Iris pigment epithelial cell (primary cell): ENCODE results near the gene GRHL1.
"Not testable (repeated sequence)": the region's sequence is repeated elsewhere in the genome, so short reads cannot be mapped to it uniquely, and the experiment has no call there.

Experiments used
- DNase-seq: peaks from one replicate; pipeline ENCODE4 v3.0.0-alpha.2; 2011; ENCODE audit warnings: low read depth

Gene GRHL1

DNA sequence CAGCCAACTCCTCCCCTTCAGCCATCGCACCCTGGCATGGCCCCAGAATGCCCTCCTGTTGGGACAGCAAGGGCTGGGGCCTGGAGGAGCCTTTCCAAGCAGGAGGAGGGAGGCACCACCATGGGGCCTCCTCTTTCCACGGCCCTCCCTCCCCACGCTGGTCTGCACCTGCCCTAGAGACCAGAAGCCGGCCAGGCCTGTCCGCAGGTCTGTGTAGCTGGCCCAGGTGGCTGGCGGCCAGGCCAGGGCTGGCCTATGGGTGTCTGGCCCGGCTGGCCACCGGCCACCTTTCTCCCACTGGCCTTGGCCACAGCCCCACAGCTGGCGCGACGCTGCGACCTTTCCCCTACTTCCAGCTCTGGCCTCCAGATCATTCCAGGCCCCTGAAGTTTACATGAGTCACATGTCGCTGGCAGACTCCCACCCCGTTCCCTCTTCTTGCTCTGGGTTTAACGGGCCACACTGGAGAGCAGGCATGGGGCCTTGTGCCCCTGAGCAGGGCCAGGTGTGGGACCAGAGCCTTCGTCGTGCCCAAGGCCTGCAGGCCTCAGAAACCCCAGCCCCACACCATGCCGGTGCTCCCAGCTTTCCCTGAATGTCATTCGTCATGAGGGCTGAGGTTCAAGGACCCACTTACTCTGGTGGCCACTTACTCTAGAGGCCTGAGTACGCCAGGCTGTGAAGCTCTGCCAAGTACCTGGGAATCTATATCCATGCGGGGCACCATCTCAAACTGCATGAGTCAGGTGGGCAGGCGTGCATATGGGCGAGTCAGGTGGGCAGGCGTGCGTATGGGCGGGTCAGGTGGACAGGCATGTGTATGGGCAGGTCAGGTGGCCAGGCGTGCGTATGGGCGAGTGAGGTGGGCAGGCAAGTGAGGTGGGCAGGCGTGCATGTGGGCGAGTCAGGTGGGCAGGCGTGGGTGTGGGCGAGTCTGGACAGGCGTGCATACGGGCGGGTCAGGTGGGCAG lies 58.6 kb downstream of the GRHL1 start:
- DNase-seq = no peak

DNA sequence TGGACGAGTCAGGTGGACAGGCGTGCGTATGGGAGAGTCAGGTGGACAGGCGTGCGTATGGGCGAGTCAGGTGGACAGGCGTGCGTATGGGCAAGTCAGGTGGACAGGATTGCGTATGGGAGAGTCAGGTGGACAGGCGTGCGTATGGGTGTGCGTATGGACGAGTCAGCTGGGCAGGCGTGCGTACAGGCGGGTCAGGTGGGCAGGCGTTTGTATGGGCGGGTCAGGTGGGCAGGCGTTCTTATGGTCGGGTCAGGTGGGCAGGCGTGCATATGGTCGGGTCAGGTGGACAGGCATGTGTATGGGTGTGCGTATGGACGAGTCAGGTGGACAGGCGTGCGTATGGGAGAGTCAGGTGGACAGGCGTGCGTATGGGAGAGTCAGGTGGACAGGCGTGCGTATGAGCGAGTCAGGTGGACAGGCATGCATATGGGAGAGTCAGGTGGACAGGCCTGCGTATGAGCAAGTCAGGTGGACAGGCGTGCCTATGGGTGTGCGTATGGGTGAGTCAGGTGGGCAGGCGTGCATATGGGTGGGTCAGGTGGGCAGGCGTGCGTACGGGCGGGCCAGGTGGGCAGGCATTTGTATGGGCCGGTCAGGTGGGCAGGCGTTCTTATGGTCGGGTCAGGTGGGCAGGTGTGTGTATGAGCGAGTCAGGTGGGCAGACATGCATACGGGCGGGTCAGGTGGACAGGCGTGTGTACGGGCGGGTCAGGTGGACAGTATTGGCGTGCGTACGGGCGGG lies 59.5 kb downstream of the GRHL1 start:
- not testable (repeated sequence) for DNase-seq

DNA sequence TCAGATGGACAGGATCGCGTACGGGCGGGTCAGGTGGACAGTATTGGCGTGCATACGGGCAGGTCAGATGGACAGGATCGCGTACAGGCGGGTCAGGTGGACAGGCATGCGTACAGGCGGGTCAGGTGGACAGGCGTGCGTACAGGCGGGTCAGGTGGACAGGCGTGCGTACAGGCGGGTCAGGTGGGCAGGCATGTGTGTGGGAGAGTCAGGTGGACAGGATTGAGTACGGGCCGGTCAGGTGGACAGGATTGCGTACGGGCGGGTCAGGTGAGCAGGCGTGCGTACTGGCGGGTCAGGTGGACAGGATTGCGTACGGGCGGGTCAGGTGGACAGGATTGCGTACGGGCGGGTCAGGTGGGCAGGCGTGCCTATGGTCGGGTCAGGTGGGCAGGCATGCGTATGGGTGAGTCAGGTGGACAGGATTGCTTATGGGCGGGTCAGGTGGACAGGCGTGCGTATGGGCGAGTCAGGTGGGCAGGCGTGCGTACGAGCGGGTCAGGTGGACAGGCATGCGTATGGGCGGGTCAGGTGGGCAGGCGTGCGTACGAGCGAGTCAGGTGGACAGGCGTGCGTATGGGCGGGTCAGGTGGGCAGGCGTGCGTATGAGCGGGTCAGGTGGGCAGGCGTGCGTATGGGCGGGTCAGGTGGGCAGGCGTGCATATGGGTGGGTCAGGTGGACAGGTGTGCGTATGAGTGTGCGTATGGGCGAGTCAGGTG lies 60.3 kb downstream of the GRHL1 start:
- not testable (repeated sequence) for DNase-seq

DNA sequence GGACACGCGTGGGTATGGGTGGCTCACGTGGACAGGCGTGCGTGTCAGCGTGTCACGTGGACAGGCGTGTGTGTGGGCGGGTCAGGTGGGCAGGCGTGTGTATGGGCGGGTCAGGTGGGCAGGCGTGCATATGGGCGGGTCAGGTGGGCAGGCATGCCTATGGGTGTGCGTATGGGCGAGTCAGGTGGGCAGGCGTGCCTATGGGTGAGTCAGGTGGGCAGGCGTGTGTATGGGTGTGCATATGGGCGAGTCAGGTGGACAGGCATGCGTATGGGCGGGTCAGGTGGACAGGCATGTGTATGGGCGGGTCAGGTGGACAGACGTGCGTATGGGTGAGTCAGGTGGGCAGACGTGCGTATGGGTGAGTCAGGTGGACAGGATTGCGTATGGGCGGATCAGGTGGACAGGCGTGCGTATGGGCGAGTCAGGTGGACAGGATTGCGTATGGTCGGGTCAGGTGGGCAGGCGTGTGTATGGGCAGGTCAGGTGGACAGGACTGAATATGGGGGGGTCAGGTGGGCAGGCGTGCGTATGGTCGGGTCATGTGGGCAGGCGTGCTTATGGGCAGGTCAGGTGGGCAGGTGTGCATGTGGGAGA lies 61.0 kb downstream of the GRHL1 start:
- not testable (repeated sequence) for DNase-seq

DNA sequence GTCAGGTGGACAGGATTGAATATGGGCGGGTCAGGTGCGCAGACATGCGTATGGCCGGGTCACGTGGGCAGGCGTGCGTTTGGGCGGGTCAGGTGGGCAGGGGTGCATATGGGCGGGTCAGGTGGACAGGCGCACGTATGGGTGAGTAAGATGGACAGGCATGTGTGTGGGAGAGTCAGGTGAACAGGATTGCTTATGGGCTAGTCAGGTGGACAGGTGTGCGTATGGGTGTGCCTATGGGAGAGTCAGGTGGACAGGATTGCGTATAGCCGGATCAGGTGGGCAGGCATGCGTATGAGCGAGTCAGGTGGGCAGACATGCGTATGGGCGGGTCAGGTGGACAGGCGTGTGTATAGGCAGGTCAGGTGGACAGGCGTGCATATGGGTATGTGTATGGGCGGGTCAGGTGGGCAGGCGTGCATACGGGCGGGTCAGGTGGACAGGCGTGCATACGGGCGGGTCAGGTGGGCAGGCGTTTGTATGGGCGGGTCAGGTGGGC lies 61.5 kb downstream of the GRHL1 start:
- DNase-seq = no peak

DNA sequence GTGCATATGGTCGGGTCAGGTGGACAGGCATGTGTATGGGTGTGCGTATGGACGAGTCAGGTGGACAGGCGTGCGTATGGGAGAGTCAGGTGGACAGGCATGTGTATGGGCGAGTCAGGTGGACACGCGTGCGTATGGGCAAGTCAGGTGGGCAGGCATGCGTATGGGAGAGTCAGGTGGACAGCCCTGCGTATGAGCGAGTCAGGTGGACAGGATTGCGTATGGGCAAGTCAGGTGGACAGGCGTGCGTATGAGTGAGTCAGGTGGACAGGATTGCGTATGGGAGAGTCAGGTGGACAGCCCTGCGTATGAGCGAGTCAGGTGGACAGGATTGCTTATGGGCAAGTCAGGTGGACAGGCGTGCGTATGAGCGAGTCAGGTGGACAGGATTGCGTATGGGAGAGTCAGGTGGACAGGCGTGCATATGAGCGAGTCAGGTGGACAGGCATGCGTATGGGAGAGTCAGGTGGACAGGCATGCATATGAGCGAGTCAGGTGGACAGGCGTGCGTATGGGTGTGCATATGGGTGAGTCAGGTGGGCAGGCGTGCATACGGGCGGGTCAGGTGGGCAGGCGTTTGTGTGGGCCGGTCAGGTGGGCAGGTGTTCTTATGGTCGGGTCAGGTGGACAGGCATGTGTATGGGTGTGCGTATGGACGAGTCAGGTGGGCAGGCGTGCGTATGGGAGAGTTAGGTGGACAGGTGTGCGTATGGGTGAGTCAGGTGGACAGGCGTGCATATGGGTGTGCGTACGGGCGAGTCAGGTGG lies 62.3 kb downstream of the GRHL1 start:
- DNase-seq = not testable (repeated sequence)

DNA sequence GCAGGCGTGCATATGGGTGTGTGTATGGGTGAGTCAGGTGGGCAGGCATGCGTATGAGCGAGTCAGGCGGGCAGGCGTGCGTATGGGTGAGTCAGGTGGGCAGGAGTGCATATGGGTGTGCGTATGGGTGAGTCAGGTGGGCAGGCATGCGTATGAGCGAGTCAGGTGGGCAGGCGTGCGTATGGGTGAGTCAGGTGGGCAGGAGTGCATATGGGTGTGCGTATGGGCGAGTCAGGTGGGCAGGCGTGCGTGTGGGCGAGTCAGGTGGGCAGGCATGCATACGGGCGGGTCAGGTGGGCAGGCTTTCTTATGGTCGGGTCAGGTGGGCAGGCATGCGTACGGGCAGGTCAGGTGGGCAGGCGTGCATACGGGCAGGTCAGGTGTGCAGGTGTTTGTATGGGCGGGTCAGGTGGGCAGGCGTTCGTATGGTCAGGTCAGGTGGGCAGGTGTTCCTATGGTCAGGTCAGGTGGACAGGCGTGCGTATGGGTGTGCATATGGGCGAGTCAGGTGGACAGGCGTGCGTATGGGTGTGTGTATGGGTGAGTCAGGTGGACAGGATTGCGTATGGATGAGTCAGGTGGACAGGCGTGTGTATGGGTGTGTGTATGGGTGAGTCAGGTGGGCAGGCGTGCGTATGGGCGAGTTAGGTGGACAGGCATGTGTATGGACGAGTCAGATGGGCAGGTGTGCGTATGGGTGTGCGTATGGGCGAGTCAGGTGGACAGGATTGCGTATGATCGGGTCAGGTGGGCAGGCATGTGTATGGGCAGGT lies 63.1 kb downstream of the GRHL1 start:
- DNase-seq = no peak

DNA sequence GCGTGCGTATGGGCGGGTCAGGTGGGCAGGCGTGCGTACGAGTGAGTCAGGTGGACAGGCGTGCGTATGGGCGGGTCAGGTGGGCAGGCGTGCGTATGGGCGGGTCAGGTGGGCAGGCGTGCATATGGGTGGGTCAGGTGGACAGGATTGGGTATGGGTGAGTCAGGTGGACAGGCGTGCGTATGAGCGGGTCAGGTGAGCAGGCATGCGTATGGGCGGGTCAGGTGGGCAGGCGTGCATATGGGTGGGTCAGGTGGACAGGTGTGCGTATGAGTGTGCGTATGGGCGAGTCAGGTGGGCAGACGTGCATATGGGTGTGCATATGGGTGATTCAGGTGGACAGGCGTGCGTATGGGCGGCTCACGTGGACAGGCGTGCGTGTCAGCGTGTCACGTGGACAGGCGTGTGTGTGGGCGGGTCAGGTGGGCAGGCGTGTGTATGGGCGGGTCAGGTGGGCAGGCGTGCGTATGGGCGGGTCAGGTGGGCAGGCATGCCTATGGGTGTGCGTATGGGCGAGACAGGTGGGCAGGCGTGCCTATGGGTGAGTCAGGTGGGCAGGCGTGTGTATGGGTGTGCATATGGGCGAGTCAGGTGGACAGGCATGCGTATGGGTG lies 64.0 kb downstream of the GRHL1 start:
- not testable (repeated sequence) for DNase-seq

DNA sequence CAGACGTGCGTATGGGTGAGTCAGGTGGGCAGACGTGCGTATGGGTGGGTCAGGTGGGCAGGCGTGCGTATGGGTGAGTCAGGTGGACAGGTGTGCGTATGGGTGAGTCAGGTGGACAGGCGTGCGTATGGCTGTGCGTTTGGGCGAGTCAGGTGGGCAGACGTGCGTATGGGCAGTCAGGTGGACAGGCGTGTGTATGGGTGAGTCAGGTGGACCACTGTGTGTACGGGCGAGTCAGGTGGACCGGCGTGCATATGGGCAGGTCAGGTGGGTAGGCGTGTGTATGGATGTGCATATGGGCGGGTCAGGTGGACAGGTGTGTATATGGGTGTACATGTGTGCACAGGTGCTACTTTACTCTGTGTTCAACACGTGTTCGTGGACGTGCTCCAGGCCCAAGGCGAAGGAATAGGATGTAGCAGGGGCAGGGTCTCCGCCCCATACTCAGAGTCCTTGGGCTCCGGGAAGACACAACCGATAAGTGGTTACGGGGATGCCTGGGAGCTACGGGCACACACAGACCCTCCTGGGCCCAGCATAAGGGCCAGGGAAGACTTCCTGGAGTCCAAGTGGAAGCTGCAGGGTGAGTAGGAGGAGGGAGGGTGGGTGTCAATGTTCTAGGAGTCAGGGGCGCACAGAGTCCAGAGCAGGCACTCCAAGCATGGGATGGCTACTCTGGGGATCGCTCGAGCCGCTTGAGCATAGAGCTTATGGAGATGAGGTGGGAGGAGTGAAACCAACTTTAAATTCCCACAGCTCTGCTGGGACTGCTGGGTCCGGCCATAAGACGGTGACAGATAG lies 64.7 kb downstream of the GRHL1 start:
- DNase-seq = no peak

DNA sequence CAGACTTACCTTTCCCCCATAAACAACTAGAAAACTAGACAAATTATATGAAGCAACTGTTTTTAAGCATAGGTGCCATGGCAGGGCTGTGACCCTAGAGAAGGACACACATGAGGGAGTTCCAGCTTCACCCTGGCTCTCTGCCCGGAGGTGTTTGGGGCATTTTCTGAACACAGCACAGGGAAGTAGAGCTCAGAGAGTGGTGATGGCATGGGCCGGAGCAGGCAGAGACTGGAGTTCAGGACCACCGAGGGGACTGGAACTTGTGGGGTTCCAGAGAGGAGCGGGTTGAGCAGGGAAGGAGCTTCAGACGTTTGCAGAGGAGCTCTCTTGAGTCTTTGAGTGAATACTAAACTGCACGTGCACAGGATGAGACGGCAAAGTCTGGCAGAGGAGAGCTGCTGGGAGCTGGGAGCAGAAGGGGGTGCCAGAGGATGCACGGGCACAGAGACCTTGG lies 65.3 kb downstream of the GRHL1 start:
- no peak for DNase-seq

DNA sequence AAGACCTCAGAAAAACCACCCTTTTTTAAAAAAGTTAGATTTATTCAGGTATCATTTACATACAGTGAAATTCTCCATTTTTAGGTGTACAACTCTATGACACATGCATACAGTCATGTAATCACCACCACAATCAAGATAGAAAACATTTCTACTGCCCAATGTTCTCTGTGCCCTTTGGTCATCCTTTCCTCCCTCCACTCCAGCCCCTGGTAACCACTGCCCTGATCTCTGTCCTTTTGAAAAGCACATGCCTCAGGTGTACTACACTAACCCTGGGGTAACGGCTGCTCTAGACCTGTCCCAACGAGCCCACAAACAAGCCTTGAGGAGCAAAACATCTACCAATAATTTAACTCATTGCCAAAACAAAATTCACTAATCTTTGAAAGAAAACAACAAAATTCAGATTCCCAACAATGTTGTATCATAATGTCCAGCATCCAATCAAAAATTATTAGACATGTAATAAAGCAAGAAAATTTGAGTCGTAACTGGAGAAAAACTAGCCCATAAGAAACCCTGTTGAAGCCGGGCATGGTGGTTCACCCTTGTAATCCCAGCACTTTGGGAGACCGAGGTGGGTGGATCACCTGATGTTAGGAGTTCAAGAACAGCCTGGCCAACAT lies 65.9 kb downstream of the GRHL1 start:
- DNase-seq = no peak

DNA sequence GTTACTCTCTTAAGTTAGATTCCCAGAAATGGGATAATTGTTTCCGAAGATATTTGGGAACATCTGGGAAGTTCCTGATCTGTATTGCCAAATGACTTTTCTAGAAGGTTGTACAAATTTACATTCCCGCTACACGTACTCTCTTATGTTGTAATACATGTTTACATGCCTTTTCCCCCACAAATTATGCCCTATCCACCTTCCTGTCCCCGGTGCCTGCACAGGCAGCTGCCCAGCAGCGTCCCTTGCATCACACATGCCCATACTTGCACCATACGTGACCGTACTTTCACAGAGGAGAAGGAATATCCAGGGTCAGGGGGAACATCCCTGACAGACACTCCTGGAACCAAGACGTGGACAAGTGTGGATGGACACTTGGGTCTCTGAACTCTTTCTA lies 67.7 kb downstream of the GRHL1 start:
- DNase-seq = no peak

DNA sequence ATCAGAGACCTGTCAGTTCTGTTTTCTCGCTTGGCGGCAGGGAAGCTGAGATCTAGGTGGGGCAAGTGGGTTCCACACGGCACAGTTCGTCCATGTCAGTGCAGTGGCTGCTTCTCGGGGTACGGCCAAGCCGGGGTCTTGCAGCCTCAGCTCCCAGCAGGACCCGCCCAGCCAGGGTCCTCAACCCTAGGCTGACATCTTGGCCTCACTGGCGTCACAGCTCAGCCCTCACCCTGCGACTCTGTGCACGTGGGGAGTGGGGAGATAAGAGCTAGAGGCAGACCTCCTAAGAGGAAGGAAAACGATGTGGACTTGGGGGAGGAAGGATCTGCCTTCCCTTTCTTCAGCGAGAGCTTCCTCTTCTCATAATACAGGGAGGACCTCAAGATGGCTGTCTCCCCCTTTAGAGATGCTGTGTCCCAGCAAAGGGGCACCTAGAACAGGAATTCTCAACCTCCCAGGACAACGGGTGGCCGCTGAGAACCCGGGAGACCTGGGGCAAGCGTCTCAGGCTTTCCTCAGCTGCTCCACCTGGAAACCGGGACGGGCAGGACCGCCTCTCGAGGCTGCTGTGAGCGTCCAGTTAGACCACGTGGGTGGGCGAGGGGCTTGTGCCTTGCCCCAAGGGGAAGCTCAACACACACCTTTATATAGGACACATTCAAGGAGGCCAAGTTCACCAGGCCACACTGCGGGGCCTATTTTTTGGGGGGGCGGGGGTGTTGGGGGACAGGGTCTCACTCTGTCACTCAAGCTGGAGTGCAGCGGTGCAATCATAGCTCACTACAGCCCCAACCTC lies 68.3 kb downstream of the GRHL1 start:
- no peak for DNase-seq

DNA sequence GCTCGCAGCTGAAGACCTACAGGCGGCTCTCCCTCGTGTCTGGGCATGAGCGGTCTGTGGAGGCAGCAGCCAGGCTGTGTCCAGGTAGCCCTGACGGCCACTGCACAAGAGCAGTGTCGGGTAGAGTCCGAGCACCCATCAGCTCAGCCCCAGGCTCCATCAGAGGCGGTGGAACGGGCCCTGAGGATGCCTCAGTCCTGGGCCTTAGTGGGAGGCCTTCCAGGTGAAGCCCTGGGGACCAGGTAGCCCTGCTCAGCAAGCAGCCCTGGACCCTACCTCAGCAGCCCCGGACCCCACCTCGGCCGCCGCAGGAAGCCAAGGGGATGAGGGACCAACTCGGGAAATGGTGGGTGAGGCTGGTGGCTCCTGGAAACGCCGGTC lies 70.5 kb downstream of the GRHL1 start:
- DNase-seq = no peak

DNA sequence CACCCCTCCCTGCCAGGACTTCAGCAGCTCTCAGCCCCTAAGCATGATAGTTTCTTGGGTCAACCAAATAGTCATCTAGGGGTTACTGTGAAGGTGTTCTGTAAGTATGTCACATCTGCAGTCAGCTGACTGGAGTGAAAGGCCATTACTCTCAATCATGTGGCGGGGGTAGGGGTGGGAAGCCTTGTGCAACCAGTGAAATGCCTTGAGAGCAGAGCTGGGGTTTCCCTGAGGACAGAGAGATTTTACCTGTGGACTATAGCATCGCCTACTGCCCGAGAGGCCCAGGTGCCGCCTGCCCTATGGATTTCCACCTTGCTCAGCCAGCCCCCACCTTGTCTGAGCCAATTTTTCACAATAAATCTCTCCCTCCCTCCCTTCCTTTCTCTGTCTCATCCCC lies 71.0 kb downstream of the GRHL1 start:
- no peak for DNase-seq

DNA sequence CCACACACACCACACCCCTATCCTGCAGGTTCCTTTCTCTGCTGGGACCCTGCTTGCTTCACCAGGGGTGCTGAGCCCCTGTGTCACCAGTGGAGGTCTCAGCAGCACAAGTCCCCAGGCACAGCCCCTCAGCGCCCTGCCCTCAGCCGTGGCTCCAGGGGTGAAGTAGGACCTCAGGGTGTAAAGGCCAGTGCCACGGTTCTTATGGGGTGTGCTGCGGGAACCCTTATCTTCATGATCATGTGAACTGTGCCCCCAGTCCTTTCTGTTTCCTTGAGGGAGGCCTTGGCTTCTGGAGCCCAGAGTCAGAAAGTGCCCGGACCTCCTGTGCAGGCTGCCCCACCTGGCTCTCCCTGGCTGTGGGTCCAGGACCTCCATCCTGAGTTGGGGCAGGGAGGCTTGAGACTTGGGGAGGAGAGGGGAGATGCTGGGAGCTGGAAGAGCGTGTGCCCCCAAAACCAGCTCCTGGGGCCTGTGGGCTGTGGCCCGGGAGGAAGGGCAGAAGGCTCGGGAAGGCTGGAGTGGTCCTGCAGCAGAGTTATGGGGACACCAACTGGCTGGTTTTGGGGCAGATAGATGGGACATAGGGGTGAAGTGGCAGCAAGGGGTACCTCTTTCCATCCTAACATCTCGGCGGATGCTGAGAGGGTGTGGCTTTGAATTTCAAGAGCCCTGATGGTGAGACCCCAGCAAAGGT lies 71.6 kb downstream of the GRHL1 start:
- DNase-seq = no peak
